Activated CD4-positive, alpha-beta T cell treated with anti-CD3 and anti-CD28 coated beads, Interleukin-2, amount 10 ng/mL, durations not matched to agents 24 days and 14 days (primary cell): ENCODE data around the gene ISCU. TPM values are rescaled to one million over a fixed set of nuclear protein-coding genes. Genes with fewer than 3 reads are reported as not detected.
A peak's percentile ranks its signal among the peaks of the same experiment; 100 is the strongest.
"Not testable (repeated sequence)": the region's sequence is repeated elsewhere in the genome, so short reads cannot be mapped to it uniquely, and the experiment has no call there.

Experiments used
- DNase-seq: peaks from one replicate; pipeline ENCODE4 v3.0.0; 2022
- H3K27ac Mint-ChIP-seq: one replicate; pipeline ENCODE4 v1.8.0; 2022; ENCODE audit warnings: mild to moderate bottlenecking, mixed read lengths
- H3K27me3 Mint-ChIP-seq: one replicate; pipeline ENCODE4 v1.8.0; 2022; ENCODE audit warnings: mixed read lengths
- H3K36me3 Mint-ChIP-seq: one replicate; pipeline ENCODE4 v1.8.0; 2022; ENCODE audit warnings: low read depth, mild to moderate bottlenecking, mixed read lengths
- H3K4me1 Mint-ChIP-seq: one replicate; pipeline ENCODE4 v1.8.0; 2021; ENCODE audit warnings: mixed read lengths
- H3K4me3 Mint-ChIP-seq: one replicate; pipeline ENCODE4 v1.8.0; 2022; ENCODE audit warnings: mild to moderate bottlenecking, moderate library complexity, mixed read lengths
- H3K9me3 Mint-ChIP-seq: one replicate; pipeline ENCODE4 v1.8.0; 2021; ENCODE audit warnings: mixed read lengths
- intact Hi-C: fragments of 100-400 bp; cut with micrococcal nuclease; formaldehyde crosslinking; loops from one replicate; pipeline ENCODE4 v1.15.1; 2023
- total RNA-seq: library from RNA; stranded (reverse); gene quantifications from 2 replicates; pipeline ENCODE4 v1.2.3, GENCODE V29; 2022

ISCU gene
- total RNA-seq, 1 donor from 2014 or later, result 61.5 TPM

DNA sequence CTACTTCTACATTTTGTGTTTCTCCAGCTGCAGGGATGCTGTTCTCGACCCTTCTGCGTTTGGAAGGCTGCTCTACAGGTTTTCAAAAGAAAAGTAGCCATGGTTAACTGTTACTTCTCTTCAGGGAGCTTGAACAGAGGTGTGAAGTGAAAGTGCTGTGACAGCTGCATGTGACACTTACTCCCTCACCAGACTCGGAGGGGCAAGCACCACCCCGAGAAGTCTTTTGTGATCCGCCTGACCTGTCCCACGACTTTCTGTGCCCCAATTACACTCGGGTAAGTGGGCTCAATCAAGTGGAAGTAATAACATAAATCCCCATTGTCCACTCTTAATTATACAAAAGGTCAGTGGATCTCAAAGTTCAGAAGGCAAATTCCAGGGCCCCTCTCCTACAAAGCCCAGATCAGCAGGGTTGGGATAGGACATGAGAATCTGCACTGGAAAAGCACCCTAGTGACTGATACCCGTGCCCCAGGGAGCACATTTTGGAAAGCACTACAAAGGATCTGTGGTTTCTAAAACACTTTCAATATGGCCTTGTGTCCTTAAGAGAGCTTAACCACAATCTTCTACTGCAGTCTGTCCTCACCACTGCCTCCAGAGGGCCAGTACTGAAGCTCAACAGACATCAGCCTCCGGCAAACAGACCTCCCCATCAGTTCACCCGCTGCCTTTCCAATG lies 35.8 kb upstream of the ISCU start:
- peaks cover 72% of the 10 kb centered on the region for H3K36me3 Mint-ChIP-seq

DNA sequence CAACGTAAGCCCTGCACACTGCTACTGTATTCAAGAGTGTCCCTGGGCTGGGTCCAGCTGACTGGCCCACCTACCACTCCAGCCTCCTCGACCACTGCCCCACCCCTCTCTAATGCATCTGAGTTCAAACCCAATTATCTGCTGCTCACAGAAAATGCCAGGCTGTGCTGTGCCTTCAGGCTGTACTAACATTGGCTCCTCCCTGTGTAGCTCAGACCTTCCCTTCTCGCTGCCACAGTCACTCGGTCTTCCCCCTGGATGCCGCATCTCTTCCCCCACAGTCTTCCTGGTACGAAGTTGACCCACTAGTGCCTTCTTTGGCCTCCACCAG lies 35.3 kb upstream of the ISCU start:
- H3K9me3 Mint-ChIP-seq, result no peaks in the 10 kb centered on the region
- no peak overlapping the region for H3K27ac Mint-ChIP-seq
- H3K36me3 Mint-ChIP-seq, result peaks cover 68% of the 10 kb centered on the region
- no peaks in the 10 kb centered on the region for H3K27me3 Mint-ChIP-seq
- no peak overlapping the region for H3K4me3 Mint-ChIP-seq
- intact Hi-C loops, result no loop called here
- no peak for DNase-seq
- peaks cover 8% of the 10 kb centered on the region for H3K4me1 Mint-ChIP-seq

More for the DNA sequence above, 35.8 kb upstream of the ISCU start:
- Mint-ChIP-seq H3K9me3 (no peaks in the 10 kb centered on the region), H3K27ac (no peak overlapping the region), H3K4me1 (peaks cover 8% of the 10 kb centered on the region), H3K4me3 (no peak overlapping the region), H3K27me3 (no peaks in the 10 kb centered on the region)
- no peak for DNase-seq
- intact Hi-C loops, result no loop called here

DNA sequence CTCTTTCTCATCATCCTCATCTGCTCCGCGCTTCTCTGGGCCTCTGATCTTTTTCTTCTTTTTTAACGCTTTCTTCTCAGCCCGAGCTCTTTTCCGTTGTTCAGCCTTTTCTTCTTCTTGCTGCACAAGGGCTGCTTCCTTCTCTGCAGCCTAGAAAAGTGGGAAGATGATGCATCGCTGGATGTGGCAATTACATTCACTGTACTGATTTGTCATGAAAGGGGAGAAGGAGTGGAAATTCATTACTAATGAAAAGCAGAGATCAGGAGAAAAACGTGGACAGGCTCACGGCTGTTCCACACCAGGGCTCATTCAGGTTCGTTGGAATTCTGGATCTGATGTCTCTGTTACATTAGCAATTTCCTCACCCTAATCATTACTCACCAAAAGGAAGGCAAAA lies 32.2 kb upstream of the ISCU start:
- intact Hi-C loops, result no loop called here
- H3K27ac Mint-ChIP-seq, result no peak overlapping the region
- no peaks in the 10 kb centered on the region for H3K27me3 Mint-ChIP-seq
- peaks cover 62% of the 10 kb centered on the region for H3K36me3 Mint-ChIP-seq
- peak; percentile 34 for DNase-seq
- H3K4me1 Mint-ChIP-seq, result peaks cover 8% of the 10 kb centered on the region
- H3K4me3 Mint-ChIP-seq, result no peak overlapping the region
- H3K9me3 Mint-ChIP-seq, result no peaks in the 10 kb centered on the region

DNA sequence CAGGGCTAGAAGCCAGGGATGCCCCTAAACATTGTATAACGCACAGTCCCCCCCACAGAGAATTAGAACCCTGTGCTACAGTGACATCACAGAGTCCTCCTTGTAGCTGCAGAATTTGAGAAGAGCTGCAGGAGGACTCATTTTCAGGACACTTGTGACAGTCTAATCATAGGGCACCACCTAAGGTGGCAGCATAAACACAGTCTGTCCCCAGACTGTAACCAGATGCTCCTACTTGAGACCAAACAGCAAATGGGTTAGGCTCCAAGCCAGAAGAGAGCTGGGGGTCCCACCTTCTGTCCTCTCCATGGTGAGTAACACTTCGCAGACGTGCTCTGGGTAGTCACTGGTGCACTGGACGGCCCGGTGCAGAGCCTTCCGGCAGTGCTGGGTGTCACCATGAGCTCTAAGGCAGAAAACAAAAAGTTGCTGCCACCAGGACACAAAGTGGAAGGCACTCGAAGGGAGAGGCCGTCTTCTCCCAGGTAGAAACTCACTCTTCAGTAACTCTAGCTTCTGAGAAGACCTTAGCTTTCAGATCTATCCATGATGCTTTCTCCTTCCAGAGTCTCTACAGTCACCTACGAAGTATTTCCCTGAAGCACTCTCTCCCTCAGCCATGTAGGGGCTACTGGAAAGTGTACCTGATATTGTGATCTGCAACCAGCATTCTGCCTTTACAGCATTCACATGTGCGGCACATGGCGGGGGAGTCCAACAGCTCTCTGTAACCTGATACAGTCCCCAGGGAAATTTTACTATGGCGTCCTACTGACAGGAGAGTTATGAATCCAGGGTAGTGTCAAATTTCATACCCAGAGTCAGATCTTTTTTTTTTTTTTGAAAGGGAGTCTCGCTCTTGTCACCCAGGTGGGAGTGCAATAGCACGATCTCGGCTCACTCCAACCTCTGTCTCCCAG lies 30.2 kb upstream of the ISCU start:
- DNase-seq, result peak; percentile 47
- Mint-ChIP-seq H3K9me3 (no peaks in the 10 kb centered on the region), H3K27ac (no peak overlapping the region), H3K4me3 (no peak overlapping the region), H3K27me3 (no peaks in the 10 kb centered on the region), H3K4me1 (peaks cover 5% of the 10 kb centered on the region), H3K36me3 (peaks cover 59% of the 10 kb centered on the region)
- intact Hi-C loops, result no loop called here

GRCh38 chr12:108538146-108538545 lies 24.2 kb upstream of the ISCU start:
- Mint-ChIP-seq H3K4me3 (no peak overlapping the region), H3K9me3 (no peaks in the 10 kb centered on the region), H3K27ac (no peak overlapping the region), H3K36me3 (peaks cover 59% of the 10 kb centered on the region), H3K4me1 (peaks cover 11% of the 10 kb centered on the region), H3K27me3 (no peaks in the 10 kb centered on the region)
- intact Hi-C loops, result no loop called here
- no peak for DNase-seq

DNA sequence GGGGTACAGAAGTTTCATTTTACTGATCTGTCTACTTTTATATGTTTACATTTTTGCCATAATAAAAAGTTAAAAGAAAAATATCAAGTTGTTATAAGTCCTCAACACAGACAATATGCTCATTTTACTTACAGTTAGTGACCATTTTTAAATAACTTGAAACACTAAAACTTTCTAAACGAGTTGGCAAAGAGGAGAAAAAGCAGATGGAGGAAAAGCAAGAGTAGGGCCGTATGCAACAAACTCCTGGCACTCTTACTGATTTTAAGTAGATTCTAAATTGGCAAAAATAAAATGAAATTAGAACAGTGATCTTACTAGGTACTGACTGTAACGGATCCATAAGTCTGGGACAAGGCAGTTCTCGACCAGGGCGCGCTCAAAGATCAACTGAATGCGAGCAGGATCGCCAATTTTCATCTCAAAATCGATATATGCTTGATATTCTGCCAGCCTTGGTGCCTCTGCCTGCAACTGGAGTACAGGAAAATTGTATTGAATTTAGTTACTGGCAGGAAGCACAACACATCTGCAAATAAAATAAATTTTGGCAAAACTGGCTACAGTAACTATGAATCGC lies 23.7 kb upstream of the ISCU start:
- no peak overlapping the region for H3K4me3 Mint-ChIP-seq

GRCh38 chr12:108542320-108542719 lies 20.1 kb upstream of the ISCU start:
- Mint-ChIP-seq H3K4me3 (no peak overlapping the region), H3K4me1 (peaks cover 14% of the 10 kb centered on the region), H3K36me3 (peaks cover 62% of the 10 kb centered on the region), H3K27me3 (no peaks in the 10 kb centered on the region), H3K27ac (no peak overlapping the region), H3K9me3 (no peaks in the 10 kb centered on the region)
- DNase-seq, result peak; percentile 25
- intact Hi-C loops, result no loop called here

More for the DNA sequence above, 23.7 kb upstream of the ISCU start:
- Mint-ChIP-seq H3K36me3 (peaks cover 62% of the 10 kb centered on the region), H3K4me1 (peaks cover 13% of the 10 kb centered on the region), H3K27ac (no peak overlapping the region), H3K9me3 (no peaks in the 10 kb centered on the region), H3K27me3 (no peaks in the 10 kb centered on the region)
- intact Hi-C loops, result no loop called here
- no peak for DNase-seq

DNA sequence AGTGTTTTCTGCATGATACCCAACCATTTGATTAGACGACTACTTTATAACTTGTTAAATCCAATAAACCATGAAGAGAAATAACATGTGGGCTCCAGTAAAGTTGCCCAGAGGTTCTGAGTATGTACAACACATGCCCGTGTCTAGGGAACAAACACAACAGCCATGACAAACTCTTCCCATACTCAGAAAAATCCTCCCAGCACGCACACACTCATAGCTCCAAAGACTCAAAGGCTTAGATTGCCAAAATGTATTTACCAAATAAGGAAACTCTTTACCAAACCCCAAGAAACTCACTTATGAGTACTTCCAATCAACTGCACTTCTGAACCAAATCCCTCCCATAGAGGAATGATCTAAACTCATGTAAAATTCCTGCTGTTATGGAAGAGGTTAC lies 18.7 kb upstream of the ISCU start:
- H3K9me3 Mint-ChIP-seq, result no peaks in the 10 kb centered on the region
- no peak overlapping the region for H3K27ac Mint-ChIP-seq
- peak; percentile 36 for DNase-seq
- H3K4me1 Mint-ChIP-seq, result peaks cover 18% of the 10 kb centered on the region
- peaks cover 60% of the 10 kb centered on the region for H3K36me3 Mint-ChIP-seq
- intact Hi-C loops, result no loop called here
- no peaks in the 10 kb centered on the region for H3K27me3 Mint-ChIP-seq
- no peak overlapping the region for H3K4me3 Mint-ChIP-seq

DNA sequence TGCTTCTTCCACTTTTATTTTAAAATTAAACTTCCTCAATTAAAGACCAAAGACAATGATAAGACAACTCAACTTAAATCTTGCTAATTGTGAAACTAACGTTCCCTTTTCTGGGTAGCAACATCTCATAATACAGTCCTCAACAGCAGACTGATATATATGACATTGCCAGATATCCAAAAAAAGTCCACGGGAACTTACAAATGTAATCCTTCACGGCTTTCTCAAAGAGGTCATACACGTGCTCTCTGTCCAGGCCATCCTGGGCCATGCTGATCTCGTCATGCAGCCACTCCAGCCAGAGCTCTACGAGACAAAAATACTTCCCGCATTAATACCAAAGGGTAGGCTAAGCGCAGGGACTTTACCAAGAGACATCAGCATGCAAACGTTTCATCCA lies 14.7 kb upstream of the ISCU start:
- Mint-ChIP-seq H3K9me3 (no peaks in the 10 kb centered on the region), H3K4me3 (no peak overlapping the region), H3K36me3 (peaks cover 47% of the 10 kb centered on the region), H3K27ac (no peak overlapping the region), H3K4me1 (peaks cover 29% of the 10 kb centered on the region), H3K27me3 (no peaks in the 10 kb centered on the region)
- peak; percentile 49 for DNase-seq
- intact Hi-C loops, result no loop called here

- H3K4me3 Mint-ChIP-seq, result no peak overlapping the region
- H3K4me1 Mint-ChIP-seq, result peaks cover 33% of the 10 kb centered on the region
- H3K36me3 Mint-ChIP-seq, result peaks cover 41% of the 10 kb centered on the region
- H3K27me3 Mint-ChIP-seq, result no peaks in the 10 kb centered on the region
- H3K27ac Mint-ChIP-seq, result no peak overlapping the region
- no peaks in the 10 kb centered on the region for H3K9me3 Mint-ChIP-seq
- no peak for DNase-seq
- intact Hi-C loops, result no loop called here
Observed at GRCh38 chr12:108548954-108549521, 13.4 kb upstream of the ISCU start.

DNA sequence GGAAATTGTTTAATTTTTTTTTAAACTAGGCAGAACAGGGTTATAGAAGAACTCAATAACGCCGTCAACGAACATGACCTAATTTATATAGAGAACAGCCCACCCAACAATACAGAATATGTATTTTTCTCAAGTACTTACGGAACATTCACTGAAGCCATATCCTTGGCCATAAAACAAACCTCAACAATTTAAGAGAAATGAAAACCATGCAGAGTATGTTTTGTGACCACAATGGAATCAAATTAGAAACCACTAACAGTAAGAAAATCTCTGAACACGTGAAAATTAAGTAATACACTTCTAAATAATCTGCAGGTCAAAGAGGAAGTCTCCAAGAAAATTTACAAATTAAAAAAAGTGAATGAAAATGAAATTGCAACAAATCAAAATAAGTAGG lies 10.9 kb upstream of the ISCU start:
- no peaks in the 10 kb centered on the region for H3K9me3 Mint-ChIP-seq
- no peak for DNase-seq
- intact Hi-C loops, result no loop called here
- peaks cover 48% of the 10 kb centered on the region for H3K4me1 Mint-ChIP-seq
- no peaks in the 10 kb centered on the region for H3K27me3 Mint-ChIP-seq
- H3K36me3 Mint-ChIP-seq, result peaks cover 40% of the 10 kb centered on the region
- H3K27ac Mint-ChIP-seq, result no peak overlapping the region
- peak overlapping the region; percentile 4 for H3K4me3 Mint-ChIP-seq

GRCh38 chr12:108553799-108554198 lies 8.6 kb upstream of the ISCU start:
- H3K36me3 Mint-ChIP-seq, result peaks cover 34% of the 10 kb centered on the region
- intact Hi-C loops, result no loop called here
- no peaks in the 10 kb centered on the region for H3K9me3 Mint-ChIP-seq
- peaks cover 54% of the 10 kb centered on the region for H3K4me1 Mint-ChIP-seq
- peak; percentile 43 for DNase-seq
- no peak overlapping the region for H3K4me3 Mint-ChIP-seq
- H3K27me3 Mint-ChIP-seq, result no peaks in the 10 kb centered on the region
- no peak overlapping the region for H3K27ac Mint-ChIP-seq

DNA sequence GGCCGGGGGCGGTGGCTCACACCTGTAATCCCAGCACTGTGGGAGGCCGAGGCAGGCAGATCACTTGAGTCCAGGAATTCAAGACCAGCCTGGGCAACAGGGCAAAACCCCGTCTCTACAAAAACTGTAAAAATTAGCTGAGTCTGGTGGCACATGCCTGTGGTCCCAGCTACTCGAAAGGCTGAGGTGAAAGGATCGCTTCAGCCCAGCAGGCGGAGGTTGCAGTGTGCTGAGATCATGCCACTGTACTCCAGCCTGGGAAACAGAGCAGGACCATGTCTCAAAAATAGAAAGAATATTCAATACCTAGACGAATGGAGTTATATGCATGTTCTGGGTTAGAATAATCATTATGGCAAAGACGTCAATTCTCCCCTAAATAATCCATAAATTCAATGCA lies 7.0 kb upstream of the ISCU start:
- Mint-ChIP-seq H3K4me1 (peaks cover 60% of the 10 kb centered on the region), H3K36me3 (peaks cover 40% of the 10 kb centered on the region)
- H3K27me3 Mint-ChIP-seq, H3K4me3 Mint-ChIP-seq, H3K27ac Mint-ChIP-seq, H3K9me3 Mint-ChIP-seq, intact Hi-C loops: not testable (repeated sequence)
- DNase-seq, result peak; percentile 37
